IMR-90 (cell line): ENCODE data around the gene SLC19A1. TPM values are rescaled to one million over a fixed set of nuclear protein-coding genes. Genes with fewer than 3 reads are reported as not detected.

Experiments
- ATAC-seq: fragments of 200-7000 bp; cut with Tn5 transposase; 2 replicates; pipeline ENCODE4 v1.9.1; 2020; ENCODE audit warnings: low read depth, mild to moderate bottlenecking, moderate library complexity
- BruUV-seq: library from RNA; stranded (reverse); fragments of 400-500 nt; replicated peaks from 2 replicates; lab custom pipeline; 2021; lab: Mats Ljungman, UMichigan
- CTCF ChIA-PET: fragments of 300-600 bp; formaldehyde crosslinking; extraction: SDS; loops from one replicate; lab custom pipeline; 2021; ENCODE audit warnings: antibody characterized with exemption; lab: Yijun Ruan, JAX
- POLR2A ChIA-PET: fragments of 300-600 bp; sonication (Branson Sonifier 250); formaldehyde crosslinking; loops from one replicate; lab custom pipeline; 2022; ENCODE audit warnings: antibody characterized with exemption; ENCODE audit not compliant: unreplicated experiment; lab: Charles Lee
- DNase-seq: peaks from one replicate; pipeline ENCODE4 v3.0.0; 2013
- H2AFZ ChIP-seq: replicated peaks from 2 replicates; pipeline ENCODE3; 2013; ENCODE audit warnings: low read length, mild to moderate bottlenecking; ENCODE audit not compliant: poor library complexity
- H2AK5ac ChIP-seq: 2 replicates; pipeline ENCODE4 v1.6.1; 2013; ENCODE audit warnings: low read depth, low read length, inconsistent platforms
- H2AK9ac ChIP-seq: replicated peaks from 2 replicates; pipeline ENCODE3; 2013; ENCODE audit warnings: mild to moderate bottlenecking, low read depth, low read length, moderate library complexity; ENCODE audit not compliant: poor library complexity
- H2BK120ac ChIP-seq: 2 replicates; pipeline ENCODE4 v1.6.1; 2013; ENCODE audit warnings: low read depth, low read length, inconsistent platforms
- H2BK15ac ChIP-seq: 3 replicates; pipeline ENCODE4 v1.6.1; 2013; ENCODE audit warnings: low read depth, low read length, inconsistent platforms
- H2BK20ac ChIP-seq: 2 replicates; pipeline ENCODE4 v1.6.1; 2013; ENCODE audit warnings: low read depth, mild to moderate bottlenecking, inconsistent platforms, low read length, moderate library complexity
- H2BK5ac ChIP-seq: 2 replicates; pipeline ENCODE4 v1.6.1; 2013; ENCODE audit warnings: mild to moderate bottlenecking, low read depth, low read length, inconsistent platforms; ENCODE audit not compliant: poor library complexity, severe bottlenecking
- H3K14ac ChIP-seq: replicated peaks from 2 replicates; pipeline ENCODE4 v1.6.1; 2013; ENCODE audit warnings: low read depth, low read length, inconsistent platforms
- H3K18ac ChIP-seq: 2 replicates; pipeline ENCODE4 v1.6.1; 2013; ENCODE audit warnings: low read depth, low read length, control low read depth
- H3K23ac ChIP-seq: 2 replicates; pipeline ENCODE4 v1.6.1; 2013; ENCODE audit warnings: low read depth, low read length, inconsistent platforms
- H3K27ac ChIP-seq: 2 replicates; pipeline ENCODE4 v1.5.1; 2013; ENCODE audit warnings: mild to moderate bottlenecking, control low read depth, low read length; ENCODE audit not compliant: insufficient read depth
- H3K27me3 ChIP-seq: 2 replicates; pipeline ENCODE4 v1.6.1; 2013; ENCODE audit warnings: low read length; ENCODE audit not compliant: control insufficient read depth, insufficient read depth
- H3K36me3 ChIP-seq: 2 replicates; pipeline ENCODE4 v1.6.1; 2013; ENCODE audit warnings: low read length, mixed read lengths; ENCODE audit not compliant: control insufficient read depth, insufficient read depth
- H3K4ac ChIP-seq: 2 replicates; pipeline ENCODE4 v1.6.1; 2013; ENCODE audit warnings: low read depth, low read length, inconsistent platforms
- H3K4me1 ChIP-seq: 2 replicates; pipeline ENCODE4 v1.6.1; 2013; ENCODE audit warnings: low read length, mixed read lengths; ENCODE audit not compliant: control insufficient read depth, insufficient read depth
- H3K4me2 ChIP-seq: 2 replicates; pipeline ENCODE4 v1.6.1; 2013; ENCODE audit warnings: low read depth, mild to moderate bottlenecking, control low read depth, low read length, moderate library complexity
- H3K4me3 ChIP-seq: 2 replicates; pipeline ENCODE4 v1.5.1; 2013; ENCODE audit warnings: low read depth, mild to moderate bottlenecking, control low read depth, low read length, moderate library complexity; ENCODE audit not compliant: insufficient read depth
- H3K56ac ChIP-seq: 2 replicates; pipeline ENCODE4 v1.6.1; 2013; ENCODE audit warnings: low read length, inconsistent platforms; ENCODE audit not compliant: insufficient read depth; ENCODE audit errors: extremely low read depth
- H3K79me1 ChIP-seq, 2 experiments: 2 replicates each; pipeline ENCODE4 v1.6.1; 2013; ENCODE audit warnings: low read length in 2 of 2, inconsistent platforms in 1 of 2, low read depth in 1 of 2
- H3K9ac ChIP-seq: 2 replicates; pipeline ENCODE4 v1.6.1; 2013; ENCODE audit warnings: low read depth, low read length, control low read depth
- H3K9me1 ChIP-seq: 2 replicates; pipeline ENCODE4 v1.6.1; 2013; ENCODE audit warnings: low read length, inconsistent platforms; ENCODE audit not compliant: insufficient read depth
- H3K9me3 ChIP-seq: 2 replicates; pipeline ENCODE4 v1.6.1; 2013; ENCODE audit warnings: low read length; ENCODE audit not compliant: control insufficient read depth, insufficient read depth
- H4K20me1 ChIP-seq: 2 replicates; pipeline ENCODE4 v1.6.1; 2013; ENCODE audit warnings: low read length, inconsistent platforms; ENCODE audit not compliant: insufficient read depth
- H4K5ac ChIP-seq: 2 replicates; pipeline ENCODE4 v1.6.1; 2013; ENCODE audit warnings: mild to moderate bottlenecking, low read depth, low read length, control low read depth
- H4K8ac ChIP-seq, 2 experiments: 2 replicates each; pipeline ENCODE4 v1.6.1; 2013; ENCODE audit warnings: low read depth in 2 of 2, low read length in 2 of 2, control low read depth in 1 of 2, inconsistent platforms in 1 of 2
- H4K91ac ChIP-seq: 2 replicates; pipeline ENCODE4 v1.6.1; 2013; ENCODE audit warnings: low read depth, low read length, inconsistent platforms; ENCODE audit not compliant: insufficient read depth
- CTCF ChIP-seq: conservative IDR thresholded peaks from 2 replicates; pipeline ENCODE4 v1.5.1; 2012; ENCODE audit warnings: mild to moderate bottlenecking, low read depth, low read length, improper control_type of control experiment
- MAFK ChIP-seq: IDR thresholded peaks from 2 replicates; pipeline ENCODE4 v1.6.1; 2012; ENCODE audit warnings: low read depth, low read length, improper control_type of control experiment
- RCOR1 ChIP-seq: IDR thresholded peaks from 2 replicates; pipeline ENCODE4 v1.6.1; 2012; ENCODE audit warnings: mild to moderate bottlenecking, low read length, improper control_type of control experiment; ENCODE audit not compliant: insufficient replicate concordance
- WGBS, 2 experiments: methylation state at CpG; one replicate each; pipeline versions ENCODE4 v1.1.5 to v1.1.7; 2013; ENCODE audit warnings: missing lambda C conversion rate in 2 of 2; ENCODE audit not compliant: insufficient read length in 1 of 2; ENCODE audit errors: extremely low coverage in 2 of 2; 5-methylcytosine and 5-hydroxymethylcytosine counted together
- dilution Hi-C: fragments of 300-500 bp; cut with HindIII; formaldehyde crosslinking; loops from one replicate; pipeline ENCODE4 v1.14.3; 2018; ENCODE audit warnings: low sequenced_read_pairs; ENCODE audit not compliant: unreplicated experiment
- in situ Hi-C: fragments of 300-500 bp; cut with MboI; formaldehyde crosslinking; loops from 3 replicates; pipeline ENCODE4 v1.14.3; 2019; ENCODE audit warnings: low sequenced_read_pairs, inconsistent platforms, mixed read lengths
- intact Hi-C: fragments of 100-400 bp; cut with micrococcal nuclease; formaldehyde crosslinking; loops from 2 replicates; pipeline ENCODE4 v1.10.0; 2022
- polyA plus RNA-seq, 3 experiments: library from polyadenylated mRNA; depleted of rRNA; stranded (reverse); fragments of >200 nt; gene quantifications; 2 replicates each; pipeline ENCODE4 v1.2.3, GENCODE V29; 2012; ENCODE audit warnings: low replicate concordance in 1 of 3
- total RNA-seq: library from RNA; depleted of rRNA; stranded (reverse); fragments of >200 nt; gene quantifications from 2 replicates; pipeline ENCODE4 v1.2.3, GENCODE V29; 2012

SLC19A1 gene
- total and polyA plus RNA-seq, 2 of the 4 experiments (the other 2 are of a cell fraction), result 2.2 to 16.2 TPM

DNA sequence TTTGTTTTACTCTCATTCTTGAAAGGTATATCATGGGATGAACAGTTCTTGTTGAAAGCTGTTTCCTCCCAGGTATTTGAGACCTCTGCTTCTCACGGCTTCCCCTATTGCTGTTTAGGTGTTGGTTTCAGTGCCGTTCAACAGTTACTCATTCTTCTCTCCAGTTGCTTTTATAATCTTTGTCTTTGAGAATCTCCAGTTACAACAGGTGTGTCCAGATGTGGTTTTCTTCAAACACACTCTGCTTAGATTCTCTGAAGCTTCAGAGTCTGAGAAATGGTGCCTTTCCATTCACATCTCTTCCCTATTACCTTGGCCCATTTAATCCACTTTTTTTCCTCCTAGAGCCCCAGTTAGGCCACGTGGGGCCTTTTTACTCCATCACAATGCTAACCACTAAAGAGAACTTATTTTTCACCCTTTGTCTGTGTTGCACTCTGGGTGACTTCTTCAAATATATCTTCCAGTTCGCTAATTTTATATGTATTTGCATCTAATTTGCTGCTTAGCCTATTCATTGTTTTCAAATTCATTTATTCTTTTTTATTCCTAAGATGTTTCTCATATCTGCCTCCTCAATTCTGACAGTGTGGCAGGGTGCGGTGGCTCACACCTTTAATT is 46.7 kb upstream of the SLC19A1 start:
- Histone ChIP-seq H3K14ac (no peak overlapping the region), H3K79me1 (no peaks in the 10 kb centered on the region), H2AFZ (no peak overlapping the region), H4K5ac (no peak overlapping the region), H3K23ac (no peak overlapping the region), H3K9me3 (peaks cover 36% of the 10 kb centered on the region), H2BK120ac (no peak overlapping the region), H3K56ac (no peak overlapping the region), H2AK9ac (no peak overlapping the region), H3K9ac (no peak overlapping the region), H3K36me3 (no peaks in the 10 kb centered on the region), H3K4me3 (no peak overlapping the region), H3K4ac (no peak overlapping the region), H3K18ac (no peak overlapping the region), H2BK5ac (no peak overlapping the region), H3K27me3 (peaks cover 44% of the 10 kb centered on the region), H3K4me2 (no peak overlapping the region), H2BK20ac (no peak overlapping the region), H4K20me1 (peaks cover 6% of the 10 kb centered on the region; the same call in 1 of the 2 replicates), H3K4me1 (no peaks in the 10 kb centered on the region), H4K91ac (no peak overlapping the region), H3K27ac (no peak overlapping the region), H2BK15ac (no peak overlapping the region), H4K8ac (no peak overlapping the region), H3K9me1 (peaks cover 9% of the 10 kb centered on the region), H2AK5ac (no peak overlapping the region)
- ChIA-PET CTCF (no interaction called here), POLR2A (no interaction called here)
- TF ChIP-seq MAFK, result no peak
- TF ChIP-seq RCOR1, result no peak
- no peak for TF ChIP-seq CTCF
- ATAC-seq (no peak), DNase-seq (no peak)
- dilution Hi-C loops, result no loop called here
- no TSS peak for BruUV-seq
- intact Hi-C loops, result no loop called here
- in situ Hi-C loops, result no loop called here
- no CpG with 5 or more reads among the region's 5 CpGs for WGBS, 2 experiments
